NCI-H2107 treated with DMSO at 0.1 percent for 48 hours (cell line): ENCODE measurements around the gene SLCO2A1.

Source experiments
- DNase-seq: peaks from one replicate; lab custom pipeline; 2025; ENCODE audit not compliant: unreplicated experiment; lab: John Stamatoyannopoulos, UW

The SLCO2A1 gene

DNA sequence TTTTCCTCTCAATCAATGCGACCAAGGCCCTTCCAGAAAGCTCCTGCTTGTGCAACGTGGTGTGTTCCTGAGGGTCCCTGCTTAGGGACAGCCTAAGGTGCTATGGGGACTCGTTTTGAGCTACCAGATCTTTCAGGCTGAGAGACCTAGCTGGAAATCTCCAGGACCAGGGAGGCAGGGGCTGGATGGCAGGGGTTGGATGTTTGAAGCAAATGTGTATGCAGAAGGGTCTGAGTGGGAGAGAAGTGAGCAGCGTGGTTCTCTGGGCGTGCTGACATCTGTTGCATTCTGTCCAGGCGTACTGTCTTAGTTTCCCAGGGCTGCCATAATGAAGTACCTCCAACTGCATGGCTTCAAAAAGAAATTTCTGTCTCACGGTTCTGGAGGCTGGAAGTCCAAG, 31.7 kb upstream of the SLCO2A1 start:
- no peak for DNase-seq

DNA sequence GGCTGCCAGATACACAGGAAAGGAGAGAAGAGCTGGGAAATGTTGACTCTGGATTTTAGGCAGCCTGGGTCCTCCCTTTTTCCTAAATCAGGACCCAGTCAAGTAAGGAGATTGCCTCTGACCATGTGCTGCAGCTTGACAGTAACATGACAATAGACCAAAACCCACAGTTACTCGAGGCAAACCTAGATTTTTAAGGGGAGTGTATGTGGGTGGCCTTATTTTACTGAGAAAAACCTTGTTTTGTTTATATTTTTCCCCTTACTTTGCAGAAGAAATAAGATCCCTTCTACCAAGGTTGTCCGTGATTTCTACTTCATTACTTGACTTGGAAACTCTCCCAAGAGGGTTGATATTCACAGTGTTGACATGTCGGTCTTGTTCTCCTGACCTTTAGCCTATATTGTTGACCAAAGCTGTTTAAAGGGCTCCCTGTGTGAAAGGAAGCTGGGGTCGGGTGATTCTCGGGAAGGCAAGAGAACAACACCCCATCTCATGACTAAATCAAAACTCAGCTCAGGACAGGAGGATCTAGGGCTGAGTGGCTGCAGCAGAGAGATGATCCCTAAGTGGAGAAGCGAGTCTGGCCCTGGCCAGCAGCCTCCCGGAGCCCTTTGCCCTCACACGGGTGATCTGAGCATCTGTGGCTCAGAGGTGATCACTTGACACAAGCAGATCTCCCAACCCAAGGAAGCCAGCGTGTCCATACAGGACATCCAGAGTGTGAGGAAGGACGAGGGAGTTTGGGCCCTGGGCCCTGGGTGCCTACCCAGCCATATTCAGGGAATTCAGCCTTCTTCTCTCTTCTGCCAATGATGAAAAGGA, 31.0 kb upstream of the SLCO2A1 start:
- no peak for DNase-seq

DNA sequence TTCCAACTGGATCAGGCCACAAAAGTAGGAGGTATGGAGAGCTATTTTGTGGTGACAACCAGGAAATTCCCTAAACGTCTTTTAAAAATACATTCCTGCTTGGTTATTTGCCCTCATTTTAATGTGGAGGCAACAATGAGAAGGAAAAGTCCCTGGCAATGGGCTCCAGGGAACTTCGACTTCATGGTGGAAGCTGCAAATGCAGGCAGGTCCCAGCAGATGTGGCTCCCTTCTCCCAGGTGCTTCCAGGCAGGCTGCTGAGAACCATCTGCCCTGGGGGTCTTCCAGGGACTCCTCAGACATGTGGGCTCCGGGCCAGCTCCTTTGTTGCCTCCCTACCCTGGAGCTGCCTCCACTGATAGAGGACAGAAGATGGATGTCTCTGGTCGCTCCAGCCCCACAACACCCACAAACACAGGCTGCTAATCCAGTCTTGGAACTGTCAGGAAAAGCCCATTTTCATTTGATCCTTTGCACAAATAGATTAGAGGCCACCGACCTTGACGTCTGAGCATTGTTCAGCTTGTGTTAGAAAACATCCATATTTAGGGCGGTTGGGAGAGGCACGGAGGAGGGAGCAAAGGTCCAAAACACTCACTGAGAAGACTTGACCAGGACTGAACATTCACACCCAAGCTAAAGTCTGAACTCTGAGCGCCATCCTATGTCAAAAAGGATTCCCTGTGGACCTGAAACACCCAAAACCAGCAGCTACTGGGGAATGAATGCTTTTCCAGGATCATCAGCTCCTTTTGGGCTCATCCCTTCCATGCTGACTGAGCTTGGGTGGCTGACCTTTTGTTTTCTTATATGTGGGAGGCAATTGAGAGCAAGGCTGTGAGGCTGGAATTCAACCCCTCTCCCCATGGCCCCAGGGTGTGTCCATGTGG, 30.2 kb upstream of the SLCO2A1 start:
- no peak for DNase-seq

DNA sequence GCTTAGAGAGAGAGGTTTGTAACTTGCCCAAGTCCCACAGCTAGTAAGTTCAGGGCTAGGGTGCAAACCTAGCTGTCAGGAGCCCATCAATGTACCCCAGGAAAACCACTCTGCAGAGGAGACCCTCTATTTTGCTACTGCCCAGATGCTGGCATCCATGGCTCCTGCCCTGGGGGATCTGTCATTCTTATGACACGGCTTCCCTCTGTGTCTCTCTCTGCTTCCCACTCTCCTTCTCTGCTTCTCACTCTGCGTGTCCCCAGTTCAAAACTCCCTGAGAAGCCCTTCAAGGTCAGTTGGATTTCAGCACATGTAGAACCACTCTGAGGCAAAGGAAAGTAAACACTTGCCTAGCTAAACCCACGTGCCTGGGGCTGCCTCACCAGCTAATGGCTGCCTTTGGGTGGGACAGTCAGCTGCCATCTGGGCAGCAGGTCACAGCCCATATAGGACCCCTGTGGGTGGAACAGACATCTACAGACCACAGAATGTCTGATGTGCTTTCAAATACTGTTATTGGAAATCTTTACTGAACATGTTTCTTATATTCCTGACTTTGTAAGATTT, 29.4 kb upstream of the SLCO2A1 start:
- DNase-seq: no peak

DNA sequence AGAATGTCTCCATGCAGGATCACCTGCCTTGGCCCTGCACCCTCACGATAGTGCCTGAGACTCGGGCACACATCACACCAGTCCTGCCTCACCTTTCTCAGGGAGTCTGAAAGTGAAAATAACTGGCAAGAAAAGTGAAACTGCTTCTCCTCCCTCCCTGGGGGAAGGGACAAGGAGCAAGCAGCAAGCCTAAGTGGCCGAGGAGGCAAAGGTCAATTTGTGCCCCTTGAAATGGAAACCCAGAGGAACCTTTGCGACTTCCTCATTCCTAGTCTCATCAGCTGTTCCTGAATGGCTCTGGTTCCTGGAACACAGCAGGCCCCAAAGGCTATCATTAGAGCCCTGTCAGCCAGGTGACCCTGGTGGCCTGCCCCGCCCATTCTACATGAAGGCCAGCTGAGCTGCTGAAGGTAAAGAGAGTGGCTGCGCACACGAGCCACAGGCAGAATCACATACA, 28.0 kb upstream of the SLCO2A1 start:
- DNase-seq: no peak

DNA sequence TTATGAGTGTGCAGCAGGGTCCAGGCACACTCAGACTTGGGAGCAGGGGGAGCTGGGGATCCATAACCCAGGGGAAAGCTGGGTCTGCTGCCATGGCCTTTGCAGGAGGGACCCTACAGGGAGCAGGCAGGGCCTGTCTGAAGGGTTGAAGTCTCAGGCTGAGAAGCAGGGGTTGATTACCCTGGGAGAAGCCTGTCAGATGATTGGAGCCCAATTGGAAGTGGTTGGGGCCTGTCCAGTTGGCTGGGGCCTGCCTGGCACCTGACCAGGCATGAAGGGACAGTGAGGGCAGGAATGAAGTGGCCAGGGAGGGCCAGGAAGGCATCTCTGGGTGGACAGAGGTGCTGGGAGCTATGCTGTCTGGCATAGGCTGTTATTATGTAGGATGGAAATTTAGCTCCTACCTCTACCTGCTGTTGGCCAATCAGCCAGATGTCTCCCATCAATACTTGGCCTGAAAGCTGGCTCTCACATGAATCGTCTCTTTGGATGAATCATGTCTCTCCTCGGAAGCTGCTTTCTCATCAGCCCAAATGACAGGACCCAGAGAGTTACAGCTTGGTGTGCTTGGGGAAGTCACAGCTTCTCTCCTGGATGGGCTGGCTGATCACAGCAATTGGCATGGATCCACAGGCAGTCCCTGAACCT, 27.4 kb upstream of the SLCO2A1 start:
- DNase-seq: no peak

DNA sequence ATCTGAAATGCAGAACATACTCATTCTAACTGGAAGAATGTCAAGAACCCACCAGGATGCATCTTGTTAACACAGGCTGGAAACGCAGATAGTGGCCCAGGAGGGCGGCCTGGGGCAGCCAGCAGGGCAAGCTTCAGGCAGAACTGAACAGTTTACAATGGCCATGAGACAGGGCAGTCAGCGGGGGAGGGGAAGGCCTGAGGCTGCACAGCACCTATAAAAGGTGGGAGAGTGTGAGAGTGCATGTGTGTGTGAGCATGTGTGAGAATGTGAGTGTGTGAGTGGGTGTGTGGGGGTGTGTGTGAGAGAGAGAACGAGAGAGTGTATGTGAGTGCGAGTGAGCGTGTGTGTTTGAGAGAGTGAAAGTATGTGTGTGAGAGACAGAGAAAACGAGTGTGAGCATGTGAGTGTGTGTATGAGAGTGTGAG, 26.8 kb upstream of the SLCO2A1 start:
- no peak for DNase-seq

DNA sequence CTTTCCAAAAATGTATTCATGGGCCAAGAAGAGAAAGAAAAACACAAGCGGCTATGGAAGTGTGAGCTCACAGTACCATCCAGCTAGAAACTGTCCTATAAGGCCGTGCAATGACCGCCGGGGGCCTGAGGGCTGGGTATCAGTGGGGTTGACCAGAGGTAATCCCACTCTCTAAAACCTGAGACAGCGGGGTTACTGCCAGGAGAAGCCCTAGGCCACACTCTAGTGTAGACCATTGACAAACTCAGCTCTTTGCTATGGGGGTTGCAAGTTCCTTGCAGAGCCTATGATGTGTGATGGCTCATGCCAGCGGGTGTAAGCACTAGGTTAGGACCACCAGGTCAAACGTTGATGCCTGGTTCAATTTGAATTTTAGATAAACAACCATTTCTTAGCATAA, 25.9 kb upstream of the SLCO2A1 start:
- no peak for DNase-seq

DNA sequence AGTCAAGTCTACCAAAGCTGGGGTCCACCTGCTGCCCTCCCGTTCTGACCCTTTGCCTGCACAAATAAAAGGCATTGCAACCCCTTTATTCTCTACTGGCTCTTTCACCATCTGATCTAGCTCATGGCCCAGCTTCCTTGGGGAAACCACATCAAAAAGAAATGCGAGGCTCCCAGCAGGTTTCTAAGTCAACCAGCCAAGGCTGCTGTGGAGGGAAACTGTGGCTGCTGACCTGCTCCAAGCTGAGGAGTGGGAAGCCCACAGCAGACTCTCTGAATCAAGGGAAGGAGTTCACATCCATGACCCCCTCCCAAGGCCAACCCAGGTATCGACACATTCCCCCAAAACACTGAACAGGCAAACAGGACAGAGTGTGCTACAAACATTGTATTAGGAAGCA, 25.2 kb upstream of the SLCO2A1 start:
- DNase-seq: no peak

DNA sequence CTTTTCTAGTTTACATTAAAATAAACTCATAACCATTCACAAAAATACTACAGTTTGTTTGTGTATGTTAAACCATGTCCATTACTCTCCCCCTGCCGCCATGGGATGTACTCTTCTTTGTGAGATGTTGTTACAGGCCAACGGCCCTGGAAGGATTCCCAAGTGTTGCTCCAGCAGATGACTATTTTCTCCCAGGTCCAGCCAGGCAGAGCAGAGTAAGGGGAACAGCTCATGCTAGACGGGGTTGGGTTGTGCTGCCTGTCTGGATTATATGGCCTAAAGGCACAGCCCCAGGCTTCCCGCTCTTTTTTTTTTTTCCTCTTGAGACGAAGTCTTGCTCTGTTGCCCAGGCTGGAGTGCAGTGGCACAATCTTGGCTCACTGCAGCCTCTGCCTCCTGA, 24.5 kb upstream of the SLCO2A1 start:
- no peak for DNase-seq

DNA sequence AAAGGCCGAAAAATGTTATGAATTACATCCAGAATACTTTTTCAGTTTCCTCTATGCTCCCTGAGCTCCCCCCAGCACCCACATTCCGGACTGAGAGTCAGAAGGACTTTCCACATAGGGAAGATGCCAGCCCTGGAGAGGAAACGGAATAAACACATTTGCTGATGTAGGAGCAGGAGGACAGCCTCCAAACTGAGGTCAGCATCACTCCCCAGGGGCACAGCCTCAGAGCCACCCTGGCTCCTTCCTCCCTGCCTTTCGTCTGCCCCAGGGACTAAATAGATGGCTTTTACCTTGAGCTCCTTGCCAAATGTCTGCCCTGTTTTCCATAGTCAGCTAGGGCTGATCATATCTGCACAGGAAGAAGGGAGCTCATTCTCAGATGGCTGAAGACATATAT, 22.6 kb upstream of the SLCO2A1 start:
- DNase-seq: no peak

DNA sequence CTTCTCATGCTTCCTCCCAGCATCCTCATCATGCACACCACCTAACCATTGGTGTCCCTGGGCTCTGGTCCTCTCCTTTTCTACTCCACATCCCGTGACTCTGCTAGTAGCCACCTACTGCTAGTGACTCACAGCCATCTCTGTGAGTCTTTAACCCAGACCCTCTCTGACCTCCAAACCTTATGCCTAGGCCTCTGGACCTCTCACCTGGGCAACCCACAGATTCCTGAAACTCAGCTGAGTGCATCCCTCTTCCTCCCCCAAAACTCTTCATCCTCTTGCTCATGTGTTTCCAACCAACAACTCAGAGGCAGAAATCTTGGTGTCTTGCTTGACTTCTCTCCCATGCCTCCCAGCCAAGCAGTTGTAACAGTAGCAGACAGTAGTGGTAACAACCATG, 20.0 kb upstream of the SLCO2A1 start:
- DNase-seq: no peak

DNA sequence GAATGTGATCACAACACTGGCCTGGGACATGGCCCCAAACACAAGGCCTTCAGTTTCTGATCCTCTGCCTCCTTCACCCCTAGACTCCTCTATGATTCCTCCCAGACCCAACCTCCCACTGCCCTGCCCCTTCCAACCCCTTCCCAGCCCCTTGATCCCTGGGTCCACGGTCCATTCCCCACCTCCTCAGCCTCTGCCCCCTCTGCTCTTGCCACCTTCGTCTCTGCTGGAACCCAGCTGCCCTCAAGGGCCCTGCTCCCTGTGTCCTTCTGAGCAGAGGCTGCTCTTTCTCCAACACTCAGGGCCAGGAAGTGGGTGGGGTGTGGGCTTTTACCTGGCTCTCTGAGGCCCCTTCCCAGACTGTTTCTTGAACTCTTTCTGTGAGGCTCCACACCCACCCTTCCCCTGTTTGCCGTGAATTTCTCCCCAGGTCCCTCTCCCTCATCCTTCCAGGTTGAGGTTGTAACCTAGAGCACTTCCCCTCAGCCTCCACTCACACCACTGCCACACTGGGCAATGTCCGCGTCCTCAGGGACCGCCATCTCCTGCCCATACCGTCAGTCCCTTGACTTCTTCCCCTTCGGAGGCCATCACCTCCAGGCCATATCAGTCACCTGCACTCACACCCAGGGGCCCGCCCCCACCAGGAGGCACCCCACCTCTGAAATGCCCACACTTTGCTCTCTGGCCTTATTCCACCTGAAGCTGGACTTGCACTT, 18.7 kb upstream of the SLCO2A1 start:
- DNase-seq: no peak

DNA sequence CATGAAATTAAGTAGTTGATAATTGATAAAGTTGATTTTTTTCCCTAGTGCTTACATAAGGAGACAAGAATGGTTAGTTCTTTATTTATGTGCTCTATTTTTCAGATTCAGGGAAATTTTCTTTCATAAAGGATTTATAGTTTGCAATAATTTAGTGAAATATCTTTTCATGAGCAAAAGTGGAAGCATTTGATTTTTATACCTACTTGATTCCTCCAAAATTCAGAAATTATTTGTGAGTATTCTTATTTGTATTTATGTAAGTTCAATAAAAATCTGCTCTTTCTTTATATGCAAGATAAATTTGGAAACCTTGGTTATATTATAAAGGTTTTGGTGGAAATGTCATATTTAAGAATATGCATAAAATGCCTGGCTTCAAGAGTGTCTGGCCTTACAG, 14.7 kb upstream of the SLCO2A1 start:
- no peak for DNase-seq

DNA sequence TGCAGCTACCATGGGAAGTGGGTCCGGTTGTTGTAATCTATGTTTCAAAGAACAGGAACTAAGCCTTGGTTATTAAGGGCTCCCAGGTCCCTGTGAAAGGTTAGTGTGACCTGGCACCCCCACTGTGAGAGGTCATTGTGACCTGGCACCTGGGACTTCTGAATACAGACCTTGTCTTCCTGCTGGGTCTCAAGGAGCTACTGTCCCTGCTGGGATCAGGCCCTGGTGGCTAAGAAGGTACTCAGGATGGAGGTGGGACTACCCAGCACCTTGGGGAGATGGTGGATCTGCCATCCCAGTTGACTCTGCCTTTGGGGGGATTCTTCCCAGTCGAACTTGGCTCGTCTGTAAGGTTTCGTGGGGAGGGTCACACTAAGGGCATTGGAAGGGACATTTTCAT, 10.3 kb upstream of the SLCO2A1 start:
- no peak for DNase-seq

DNA sequence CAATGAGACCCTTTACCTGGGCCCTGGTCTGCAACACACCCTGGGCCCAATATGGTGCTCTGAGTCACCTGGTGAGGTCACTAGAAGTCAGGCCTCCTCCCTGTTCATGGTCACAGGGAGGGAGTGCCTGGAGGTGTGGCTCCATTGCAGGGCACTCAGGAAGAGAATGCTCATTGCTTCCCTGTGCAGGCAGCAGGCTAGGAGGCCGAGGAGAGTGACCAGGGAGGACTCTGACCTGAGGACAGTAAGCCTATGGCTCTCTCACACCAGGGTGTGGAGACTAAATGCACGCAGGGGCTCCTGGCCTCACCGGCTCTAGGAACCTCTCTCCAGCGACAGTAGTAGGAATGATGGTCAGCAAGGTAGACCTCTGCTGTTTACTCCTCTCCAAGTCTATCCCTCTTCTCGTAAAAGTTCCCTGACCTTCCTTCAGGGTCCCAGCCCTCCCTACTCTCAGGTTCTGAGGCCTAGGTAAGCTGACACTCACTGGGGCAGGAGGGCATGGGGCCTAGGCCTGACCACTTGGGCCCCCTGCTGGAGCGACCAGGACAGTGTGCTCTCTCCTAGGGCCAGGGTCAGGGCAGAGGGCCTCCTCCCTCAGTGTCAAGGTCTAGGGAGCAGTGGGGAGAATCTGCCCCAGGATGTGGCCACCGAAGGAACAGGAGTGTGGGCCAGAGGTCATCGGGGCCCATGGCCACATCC, 9.6 kb upstream of the SLCO2A1 start:
- no peak for DNase-seq

DNA sequence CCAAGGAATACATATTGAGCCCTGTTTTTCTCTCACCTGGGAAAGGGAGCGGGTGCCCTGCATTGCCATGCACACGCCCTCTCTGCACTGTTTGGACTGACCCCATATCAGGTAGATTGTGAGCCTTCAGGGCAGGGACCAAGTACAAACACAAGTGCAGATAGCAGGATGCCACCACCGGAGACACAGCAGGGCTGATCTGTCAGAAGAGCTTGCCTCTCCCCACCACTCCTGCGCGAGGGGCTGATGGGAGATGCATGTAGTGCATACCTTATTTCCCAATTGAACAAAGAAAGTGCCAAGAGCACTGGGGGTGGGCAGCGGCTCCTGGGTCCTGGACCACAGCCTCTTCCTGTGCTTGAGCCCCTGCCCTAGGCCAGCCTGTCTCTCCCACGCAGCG, 9.0 kb upstream of the SLCO2A1 start:
- DNase-seq: no peak

DNA sequence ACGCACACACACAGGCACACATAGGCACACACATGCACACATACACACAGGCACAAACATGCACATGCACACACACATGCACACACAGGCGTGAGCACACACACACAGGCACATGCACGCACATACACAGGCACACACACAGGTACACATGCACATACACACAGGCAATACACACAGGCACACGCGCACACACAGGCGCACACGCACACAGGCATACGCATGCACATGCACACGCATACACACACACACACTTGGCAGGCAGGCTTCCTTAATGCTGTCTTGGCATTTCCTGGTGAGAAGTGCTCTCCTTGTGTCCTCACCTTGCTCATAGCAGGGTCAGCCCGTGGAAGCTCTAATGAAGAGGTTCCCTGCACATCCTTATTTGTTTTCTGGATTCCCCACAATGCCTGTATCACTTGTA, 8.4 kb upstream of the SLCO2A1 start:
- DNase-seq: no peak

DNA sequence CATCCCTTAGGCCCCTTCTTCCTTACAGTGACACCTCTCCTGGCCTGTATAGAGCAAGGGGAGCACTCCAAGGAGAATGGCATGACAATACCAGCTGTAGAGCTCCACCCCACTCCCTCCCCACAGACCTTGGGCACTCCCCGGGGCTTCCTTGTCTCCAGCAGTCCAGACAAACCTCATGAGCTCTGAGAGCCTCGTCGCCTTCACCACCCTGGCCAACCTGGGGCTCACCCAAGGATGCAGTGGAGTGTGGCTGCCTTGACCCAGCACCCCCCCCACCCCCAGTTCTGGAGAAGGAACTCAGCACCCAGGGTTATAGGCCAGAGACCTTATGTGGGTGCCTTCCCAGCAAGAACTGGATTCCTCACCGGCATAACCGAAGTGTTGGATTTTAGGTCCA, 7.4 kb upstream of the SLCO2A1 start:
- no peak for DNase-seq

DNA sequence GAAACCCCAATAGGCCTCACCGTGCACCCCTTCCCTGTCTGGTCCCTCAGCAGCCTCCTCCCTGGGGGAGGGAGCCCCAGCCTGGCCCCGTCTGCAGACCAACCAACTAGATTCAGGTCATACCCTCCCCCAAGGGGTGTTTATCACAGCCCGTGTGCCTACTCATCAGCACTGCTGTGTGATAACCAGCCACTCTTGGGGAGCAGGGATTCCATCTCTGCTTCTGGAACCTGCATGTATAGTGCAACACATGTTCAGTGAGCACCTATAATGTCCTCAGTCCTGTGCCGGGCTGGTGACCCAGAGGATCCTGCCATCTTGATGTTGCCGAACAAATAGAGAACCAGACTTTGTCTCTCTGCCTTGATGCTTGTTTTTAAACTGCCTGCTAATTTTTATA, 6.6 kb upstream of the SLCO2A1 start:
- no peak for DNase-seq
